ENCODE results near the gene CTNNA1. TPM values are rescaled to one million over a fixed set of nuclear protein-coding genes. Genes with fewer than 3 reads are reported as not detected.

Gene CTNNA1
- total and polyA plus RNA-seq, 2 of the 8 experiments (the other 6 are each of a cell fraction or from before 2014, with no cell fraction given): 115 to 349 TPM

- Histone ChIP-seq H3K4me1 (replicated peaks in 1 of 4; ENCODE audit: control insufficient read depth in 3 of 4, insufficient read depth in 4 of 4, low read length in 3 of 4) (no peaks in the 10 kb centered on the region; a peak in 1 of 7 replicates), H4K5ac (ENCODE audit: insufficient read length, low read depth, low read length) (no peak overlapping the region), H3K79me1 (ENCODE audit: low read depth, low read length) (no peaks in the 10 kb centered on the region; the same call in 1 of the 2 replicates), H2AK5ac (ENCODE audit: low read depth, low read length) (no peak overlapping the region), H2BK120ac (replicated peaks; ENCODE audit: low read depth, low read length) (no peak overlapping the region), H3K27me3 (replicated peaks in 1 of 4; ENCODE audit: control insufficient read depth in 3 of 4, extremely low read depth in 1 of 4, insufficient read depth in 3 of 4, low read length in 3 of 4) (no peaks in the 10 kb centered on the region), H3K14ac (ENCODE audit: insufficient read length) (no peak overlapping the region), H2BK5ac (ENCODE audit: low read depth, low read length) (no peak overlapping the region), H3K23ac (ENCODE audit: insufficient read length) (no peak overlapping the region), H4K20me1 (replicated peaks in 1 of 2; ENCODE audit: control insufficient read depth in 1 of 2, insufficient read depth in 2 of 2, low read length in 2 of 2) (no peaks in the 10 kb centered on the region), H4K91ac (replicated peaks; ENCODE audit: insufficient read length, low read length) (no peak overlapping the region), H3K79me2 (ENCODE audit: control insufficient read depth in 1 of 2, insufficient read depth in 2 of 2, low read length in 2 of 2) (peaks cover 0 to 56% of the 10 kb centered on the region in 2 experiments; a peak in 2 of 4 replicates), H3K9me3 (ENCODE audit: insufficient read depth in 2 of 2, low read depth in 1 of 2, low read length in 1 of 2) (peaks cover 4 to 5% of the 10 kb centered on the region in 2 experiments; a peak in 3 of 4 replicates), H3K9ac (replicated peaks in 1 of 4; ENCODE audit: extremely low read depth in 1 of 4, low read depth in 3 of 4, low read length in 3 of 4) (no peak overlapping the region), H3K4ac (replicated peaks; ENCODE audit: insufficient read length, low read depth, low read length) (no peak overlapping the region), H3K56ac (replicated peaks; ENCODE audit: insufficient read length, low read depth, low read length) (no peak overlapping the region), H2BK20ac (ENCODE audit: low read length) (no peak overlapping the region), H3K4me2 (ENCODE audit: insufficient read depth in 1 of 2, low read depth in 2 of 2, low read length in 2 of 2) (no peak overlapping the region), H2AFZ (ENCODE audit: low read length) (no peak overlapping the region), H3K4me3 (ENCODE audit: extremely low read depth in 1 of 4, insufficient read depth in 2 of 4, low read depth in 3 of 4, low read length in 4 of 4) (no peak overlapping the region), H4K8ac (ENCODE audit: extremely low read depth, insufficient read depth, low read length) (no peak overlapping the region), H2BK12ac (ENCODE audit: low read depth, low read length) (no peak overlapping the region), H3K36me3 (ENCODE audit: control insufficient read depth in 2 of 4, insufficient read depth in 4 of 4, low read length in 3 of 4) (peaks cover 0 to 19% (median 9%) of the 10 kb centered on the region in 4 experiments; a peak in 5 of 8 replicates), H3K18ac (ENCODE audit: extremely low read depth, low read length) (no peak overlapping the region), H3K27ac (ENCODE audit: low read depth, low read length) (no peak overlapping the region), H3K23me2 (ENCODE audit: low read depth, low read length) (no peaks in the 10 kb centered on the region), H2BK15ac (ENCODE audit: low read length) (no peak overlapping the region)
- CTCF ChIA-PET (ENCODE audit: partially characterized antibody): interaction anchor here (0.7 to 3.8 kb wide), 5 partner anchors 15 to 125 kb away, joined by 3 to 15 read pairs (median 3); no protein-coding TSS in a partner anchor
- FAIRE-seq (no peak), DNase-seq (ENCODE audit: low read depth in 1 of 2, low spot score in 2 of 2) (no peak)
- POLR2A ChIA-PET (ENCODE audit: partially characterized antibody): no interaction called here
- WGBS, 2 experiments (ENCODE audit: extremely low coverage in 1 of 2, insufficient coverage in 1 of 2, insufficient read length in 1 of 2, insufficient replicate concordance in 2 of 2, low coverage in 1 of 2, low lambda C conversion rate in 2 of 2, missing lambda C conversion rate in 1 of 2): 91% methylated on average over 1 of the region's 1 CpG; no CpG with 5 or more reads in 1 of the 2 experiments
- no peak for TF ChIP-seq SAP30 (IDR thresholded peaks at IDR 0.05; ENCODE audit: insufficient read depth, insufficient replicate concordance, low read length)
- no peak for TF ChIP-seq SP2 (IDR thresholded peaks at IDR 0.05; ENCODE audit: low read length)
- TF ChIP-seq FOSL1 (IDR thresholded peaks at IDR 0.05; ENCODE audit: insufficient read depth, low read depth, low read length): no peak
- no peak for TF ChIP-seq CEBPB (IDR thresholded peaks at IDR 0.05; ENCODE audit: low read depth, low read length)
- no peak for TF ChIP-seq USF2 (IDR thresholded peaks at IDR 0.05; ENCODE audit: low read length)
- TF ChIP-seq TEAD4 (IDR thresholded peaks at IDR 0.05; ENCODE audit: low read depth, low read length): no peak
Observed at GRCh38 chr5:138807182-138807581, 54.0 kb downstream of the CTNNA1 start.
